ENCODE data around the gene MAN2A2. TPM values are rescaled to one million over a fixed set of nuclear protein-coding genes. Genes with fewer than 3 reads are reported as not detected.

Gene MAN2A2
- total and polyA plus RNA-seq, 9 of the 15 experiments (the other 6 are each of a cell fraction or from before 2014, with no cell fraction given), result 7.3 to 151 (median 43.4) TPM

- TF ChIP-seq TAF1 (IDR thresholded peaks at IDR 0.05; ENCODE audit: control insufficient read depth, extremely low read depth, insufficient read depth, low read length, severe bottlenecking) (peak; percentile 95), XRCC3 (IDR thresholded peaks at IDR 0.05) (no peak), RBM22 (IDR thresholded peaks at IDR 0.05; ENCODE audit: low read depth, low read length, poor library complexity, severe bottlenecking) (peak; percentile 47), SUPT5H (IDR thresholded peaks at IDR 0.05) (peak; percentile 75), HDAC3 (IDR thresholded peaks at IDR 0.05; ENCODE audit: borderline replicate concordance, partially characterized antibody) (no peak), CXXC5 (CRISPR knock-in tag; IDR thresholded peaks at IDR 0.05) (peak; percentile 78), ARID4B (CRISPR knock-in tag; IDR thresholded peaks at IDR 0.05) (peak; percentile 65), PHB (CRISPR knock-in tag; IDR thresholded peaks at IDR 0.05) (no peak), ZNF444 (CRISPR knock-in tag; IDR thresholded peaks at IDR 0.05) (no peak), EP400 (IDR thresholded peaks at IDR 0.05) (no peak)
- TF ChIP-seq, protein P1, sequence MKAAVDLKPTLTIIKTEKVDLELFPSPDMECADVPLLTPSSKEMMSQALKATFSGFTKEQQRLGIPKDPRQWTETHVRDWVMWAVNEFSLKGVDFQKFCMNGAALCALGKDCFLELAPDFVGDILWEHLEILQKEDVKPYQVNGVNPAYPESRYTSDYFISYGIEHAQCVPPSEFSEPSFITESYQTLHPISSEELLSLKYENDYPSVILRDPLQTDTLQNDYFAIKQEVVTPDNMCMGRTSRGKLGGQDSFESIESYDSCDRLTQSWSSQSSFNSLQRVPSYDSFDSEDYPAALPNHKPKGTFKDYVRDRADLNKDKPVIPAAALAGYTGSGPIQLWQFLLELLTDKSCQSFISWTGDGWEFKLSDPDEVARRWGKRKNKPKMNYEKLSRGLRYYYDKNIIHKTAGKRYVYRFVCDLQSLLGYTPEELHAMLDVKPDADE (conservative IDR thresholded peaks at IDR 0.05; ENCODE audit: control insufficient read depth, low read depth, low read length), result peak; percentile 55; the same call in 1 of the 2 replicates
- TF ChIP-seq, protein P2, sequence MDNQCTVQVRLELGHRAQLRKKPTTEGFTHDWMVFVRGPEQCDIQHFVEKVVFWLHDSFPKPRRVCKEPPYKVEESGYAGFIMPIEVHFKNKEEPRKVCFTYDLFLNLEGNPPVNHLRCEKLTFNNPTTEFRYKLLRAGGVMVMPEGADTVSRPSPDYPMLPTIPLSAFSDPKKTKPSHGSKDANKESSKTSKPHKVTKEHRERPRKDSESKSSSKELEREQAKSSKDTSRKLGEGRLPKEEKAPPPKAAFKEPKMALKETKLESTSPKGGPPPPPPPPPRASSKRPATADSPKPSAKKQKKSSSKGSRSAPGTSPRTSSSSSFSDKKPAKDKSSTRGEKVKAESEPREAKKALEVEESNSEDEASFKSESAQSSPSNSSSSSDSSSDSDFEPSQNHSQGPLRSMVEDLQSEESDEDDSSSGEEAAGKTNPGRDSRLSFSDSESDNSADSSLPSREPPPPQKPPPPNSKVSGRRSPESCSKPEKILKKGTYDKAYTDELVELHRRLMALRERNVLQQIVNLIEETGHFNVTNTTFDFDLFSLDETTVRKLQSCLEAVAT (IDR thresholded peaks at IDR 0.05), result peak in 1 of 2 experiments; percentile 62; a peak in 3 of 4 replicates
- TF ChIP-seq, protein P3, sequence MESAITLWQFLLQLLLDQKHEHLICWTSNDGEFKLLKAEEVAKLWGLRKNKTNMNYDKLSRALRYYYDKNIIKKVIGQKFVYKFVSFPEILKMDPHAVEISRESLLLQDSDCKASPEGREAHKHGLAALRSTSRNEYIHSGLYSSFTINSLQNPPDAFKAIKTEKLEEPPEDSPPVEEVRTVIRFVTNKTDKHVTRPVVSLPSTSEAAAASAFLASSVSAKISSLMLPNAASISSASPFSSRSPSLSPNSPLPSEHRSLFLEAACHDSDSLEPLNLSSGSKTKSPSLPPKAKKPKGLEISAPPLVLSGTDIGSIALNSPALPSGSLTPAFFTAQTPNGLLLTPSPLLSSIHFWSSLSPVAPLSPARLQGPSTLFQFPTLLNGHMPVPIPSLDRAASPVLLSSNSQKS (CRISPR knock-in tag; IDR thresholded peaks at IDR 0.05), result no peak
Observed at GRCh38 chr15:90902840-90903732, at the start of gene MAN2A2 (continued).
